Stimulated activated CD8-positive, alpha-beta memory T cell treated with anti-CD3 and anti-CD28 coated beads, Interleukin-7, amount 100 ng/mL, for 1 hour (primary cell): Measurements from ENCODE around the gene SEMA3A.
"Not testable (repeated sequence)": the region's sequence is repeated elsewhere in the genome, so short reads cannot be mapped to it uniquely, and the experiment has no call there.

Source experiments
- DNase-seq, 2 donors: peaks; one replicate each; pipeline ENCODE4 v3.0.0-alpha.2; 2020; ENCODE audit warnings: low read depth in 2 of 2

SEMA3A gene

GRCh38 chr7:84060000-84060399 is 134.6 kb downstream of the SEMA3A start:
- DNase-seq: no peak

GRCh38 chr7:84058311-84059076 is 136.1 kb downstream of the SEMA3A start:
- DNase-seq: no peak

- no peak for DNase-seq
These were observed 137.0 kb downstream of the SEMA3A start for GRCh38 chr7:84057576-84057975.

GRCh38 chr7:84055904-84056605 is 138.5 kb downstream of the SEMA3A start:
- no peak for DNase-seq

- DNase-seq: not testable (repeated sequence)
These were observed 139.4 kb downstream of the SEMA3A start for GRCh38 chr7:84055199-84055598.

- no peak for DNase-seq
These were observed 145.3 kb downstream of the SEMA3A start for GRCh38 chr7:84049071-84049836.

- DNase-seq: no peak
These were observed 147.5 kb downstream of the SEMA3A start for GRCh38 chr7:84047085-84047484.

- DNase-seq: no peak
These were observed 149.8 kb downstream of the SEMA3A start for GRCh38 chr7:84044834-84045233.

GRCh38 chr7:84043661-84044191 is 150.9 kb downstream of the SEMA3A start:
- no peak for DNase-seq

- no peak for DNase-seq
These were observed 152.5 kb downstream of the SEMA3A start for GRCh38 chr7:84042110-84042539.

- no peak for DNase-seq
These were observed 152.9 kb downstream of the SEMA3A start for GRCh38 chr7:84041649-84042048.

GRCh38 chr7:84040355-84040754 is 154.2 kb downstream of the SEMA3A start:
- no peak for DNase-seq

GRCh38 chr7:84039432-84039831 is 155.2 kb downstream of the SEMA3A start:
- DNase-seq: no peak

- DNase-seq: no peak
These were observed 166.9 kb downstream of the SEMA3A start for GRCh38 chr7:84027678-84028077.

GRCh38 chr7:84025332-84025927 is 169.2 kb downstream of the SEMA3A start:
- DNase-seq: no peak

GRCh38 chr7:84022684-84023308 is 171.8 kb downstream of the SEMA3A start:
- no peak for DNase-seq

- DNase-seq: no peak
These were observed 172.6 kb downstream of the SEMA3A start for GRCh38 chr7:84022009-84022408.

- DNase-seq: no peak
These were observed 173.2 kb downstream of the SEMA3A start for GRCh38 chr7:84021292-84021908.

GRCh38 chr7:84017651-84018050 is 176.9 kb downstream of the SEMA3A start:
- DNase-seq: no peak

- no peak for DNase-seq
These were observed 180.9 kb downstream of the SEMA3A start for GRCh38 chr7:84013616-84014240.
